Activated naive CD8-positive, alpha-beta T cell treated with anti-CD3 and anti-CD28 coated beads for 36 hours (primary cell): ENCODE data around the gene YAF2. TPM values are rescaled to one million over a fixed set of nuclear protein-coding genes. Genes with fewer than 3 reads are reported as not detected.

ENCODE experiments used
- DNase-seq: peaks from one replicate; pipeline ENCODE4 v3.0.0; 2021
- H3K27ac Mint-ChIP-seq: one replicate; pipeline ENCODE4 v1.8.0; 2022; ENCODE audit warnings: mild to moderate bottlenecking, moderate library complexity, mixed read lengths
- H3K27me3 Mint-ChIP-seq: one replicate; pipeline ENCODE4 v1.8.0; 2022; ENCODE audit warnings: mild to moderate bottlenecking, mixed read lengths
- H3K36me3 Mint-ChIP-seq: one replicate; pipeline ENCODE4 v1.8.0; 2021; ENCODE audit warnings: mild to moderate bottlenecking, mixed read lengths
- H3K4me1 Mint-ChIP-seq: one replicate; pipeline ENCODE4 v1.8.0; 2021; ENCODE audit warnings: mixed read lengths
- H3K4me3 Mint-ChIP-seq: one replicate; pipeline ENCODE4 v1.8.0; 2022; ENCODE audit warnings: mild to moderate bottlenecking, moderate library complexity, mixed read lengths
- H3K9me3 Mint-ChIP-seq: one replicate; pipeline ENCODE4 v1.8.0; 2022; ENCODE audit warnings: mixed read lengths
- total RNA-seq, 2 experiments: library from RNA; stranded (reverse); gene quantifications; one replicate each; pipeline ENCODE4 v1.2.3, GENCODE V29; 2021

The YAF2 gene
- total RNA-seq, 2 experiments from 2014 or later = 27.5 to 36.3 TPM

DNA sequence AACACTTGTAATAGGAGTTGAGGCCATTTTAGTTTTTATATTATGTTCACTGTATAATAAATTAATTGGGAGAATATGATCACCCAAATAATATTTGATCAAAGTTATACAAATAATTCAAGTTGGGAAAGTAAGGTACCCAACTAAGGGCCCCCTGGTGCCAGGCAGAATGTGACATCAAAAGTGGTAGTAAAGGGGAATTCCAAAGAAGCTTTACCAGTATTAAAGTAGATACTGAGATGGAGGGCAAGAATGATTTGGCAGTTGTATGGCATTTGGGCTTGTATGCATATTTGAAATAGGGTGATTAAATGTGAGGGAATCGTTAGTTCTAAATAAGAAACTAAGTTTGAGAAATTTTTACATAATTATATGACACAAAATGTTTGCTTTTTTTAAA lies 111.1 kb downstream of the YAF2 start:
- H3K4me3 Mint-ChIP-seq = no peak overlapping the region
- no peaks in the 10 kb centered on the region for H3K27me3 Mint-ChIP-seq
- peaks cover 25% of the 10 kb centered on the region for H3K4me1 Mint-ChIP-seq
- no peak overlapping the region for H3K27ac Mint-ChIP-seq
- no peak for DNase-seq
- no peaks in the 10 kb centered on the region for H3K9me3 Mint-ChIP-seq
- peaks cover 1% of the 10 kb centered on the region for H3K36me3 Mint-ChIP-seq

DNA sequence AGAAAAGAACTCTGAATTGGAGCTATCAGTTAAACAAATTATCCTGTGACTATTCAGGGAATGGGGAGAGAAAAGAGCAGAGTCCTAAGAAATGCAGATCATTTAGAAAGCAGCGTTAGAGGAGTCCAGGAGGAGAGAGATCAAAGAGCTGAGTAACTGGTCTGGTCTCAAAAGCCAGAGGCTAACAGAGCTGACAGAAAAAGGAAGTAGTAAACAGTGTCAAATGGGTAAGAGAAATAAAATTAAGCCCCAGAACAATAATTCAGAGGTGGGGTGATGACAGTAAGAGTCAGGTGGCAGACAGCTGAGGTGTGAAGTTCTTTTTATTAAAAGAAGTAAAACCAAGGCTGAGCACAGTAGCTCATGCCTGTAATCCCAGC lies 112.7 kb downstream of the YAF2 start:
- Mint-ChIP-seq H3K27me3 (no peaks in the 10 kb centered on the region), H3K9me3 (no peaks in the 10 kb centered on the region), H3K36me3 (peaks cover 6% of the 10 kb centered on the region), H3K4me1 (peaks cover 16% of the 10 kb centered on the region), H3K4me3 (no peak overlapping the region), H3K27ac (no peak overlapping the region)
- no peak for DNase-seq

DNA sequence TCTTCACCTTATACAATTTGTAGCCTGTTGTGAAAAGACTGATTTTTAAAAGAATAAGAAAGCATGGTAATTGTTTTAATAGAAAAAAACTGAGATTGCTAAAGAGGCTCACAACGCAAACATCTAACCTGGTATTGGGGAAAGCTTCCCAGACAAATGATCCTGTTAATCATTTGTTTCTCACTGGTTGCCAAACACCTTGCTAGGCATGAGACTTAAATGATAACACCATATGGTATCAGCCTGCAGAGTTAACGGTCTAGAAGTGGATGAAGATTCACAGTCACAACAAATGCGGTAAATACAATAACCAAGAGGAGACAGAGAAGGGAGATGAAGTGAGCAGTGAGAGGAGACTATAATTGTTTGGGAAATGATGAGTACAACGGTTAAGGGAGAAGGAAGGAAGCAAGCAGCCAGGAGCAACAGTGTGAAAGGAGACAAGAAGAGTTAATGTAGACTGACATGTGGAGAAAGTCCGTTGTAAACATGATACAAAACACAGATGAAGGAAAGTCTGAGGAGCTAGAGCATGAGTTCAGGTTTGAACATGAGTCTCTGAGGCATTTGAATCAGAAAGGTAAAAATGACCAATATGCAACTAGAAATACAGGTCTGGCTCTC lies 113.2 kb downstream of the YAF2 start:
- no peak for DNase-seq
- no peaks in the 10 kb centered on the region for H3K27me3 Mint-ChIP-seq
- no peaks in the 10 kb centered on the region for H3K9me3 Mint-ChIP-seq
- H3K4me3 Mint-ChIP-seq = no peak overlapping the region
- peaks cover 9% of the 10 kb centered on the region for H3K36me3 Mint-ChIP-seq
- H3K4me1 Mint-ChIP-seq = peaks cover 12% of the 10 kb centered on the region
- no peak overlapping the region for H3K27ac Mint-ChIP-seq

DNA sequence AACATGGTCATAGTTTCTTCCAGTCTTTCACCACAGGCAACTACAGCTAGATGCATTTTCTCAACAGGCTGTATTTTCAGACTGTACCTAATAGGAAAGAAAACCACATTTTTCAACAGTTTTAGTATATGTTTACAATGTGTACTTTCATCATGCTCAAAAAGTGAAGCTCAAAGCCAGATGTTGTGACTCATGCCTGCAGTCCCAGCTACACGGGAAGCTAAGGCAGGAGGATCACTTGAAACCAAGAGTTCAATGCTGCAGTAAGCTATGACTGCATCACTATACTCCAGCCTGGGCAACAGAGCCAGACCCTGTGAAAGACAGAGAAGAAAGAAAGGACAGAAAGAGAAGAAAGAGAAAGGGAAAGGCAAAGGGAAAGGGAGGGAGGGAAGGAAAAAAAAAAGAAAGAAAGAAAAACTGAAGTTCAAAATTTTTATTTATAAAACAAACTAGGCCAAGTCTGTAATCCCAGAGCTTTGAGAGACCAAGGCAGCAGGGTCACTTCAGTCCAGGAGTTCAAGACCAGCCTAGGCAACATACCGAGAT lies 118.9 kb downstream of the YAF2 start:
- no peaks in the 10 kb centered on the region for H3K27me3 Mint-ChIP-seq
- no peak for DNase-seq
- H3K4me1 Mint-ChIP-seq = peaks cover 6% of the 10 kb centered on the region
- H3K4me3 Mint-ChIP-seq = no peak overlapping the region
- H3K9me3 Mint-ChIP-seq = peaks cover 8% of the 10 kb centered on the region
- peaks cover 42% of the 10 kb centered on the region for H3K36me3 Mint-ChIP-seq
- H3K27ac Mint-ChIP-seq = no peak overlapping the region

DNA sequence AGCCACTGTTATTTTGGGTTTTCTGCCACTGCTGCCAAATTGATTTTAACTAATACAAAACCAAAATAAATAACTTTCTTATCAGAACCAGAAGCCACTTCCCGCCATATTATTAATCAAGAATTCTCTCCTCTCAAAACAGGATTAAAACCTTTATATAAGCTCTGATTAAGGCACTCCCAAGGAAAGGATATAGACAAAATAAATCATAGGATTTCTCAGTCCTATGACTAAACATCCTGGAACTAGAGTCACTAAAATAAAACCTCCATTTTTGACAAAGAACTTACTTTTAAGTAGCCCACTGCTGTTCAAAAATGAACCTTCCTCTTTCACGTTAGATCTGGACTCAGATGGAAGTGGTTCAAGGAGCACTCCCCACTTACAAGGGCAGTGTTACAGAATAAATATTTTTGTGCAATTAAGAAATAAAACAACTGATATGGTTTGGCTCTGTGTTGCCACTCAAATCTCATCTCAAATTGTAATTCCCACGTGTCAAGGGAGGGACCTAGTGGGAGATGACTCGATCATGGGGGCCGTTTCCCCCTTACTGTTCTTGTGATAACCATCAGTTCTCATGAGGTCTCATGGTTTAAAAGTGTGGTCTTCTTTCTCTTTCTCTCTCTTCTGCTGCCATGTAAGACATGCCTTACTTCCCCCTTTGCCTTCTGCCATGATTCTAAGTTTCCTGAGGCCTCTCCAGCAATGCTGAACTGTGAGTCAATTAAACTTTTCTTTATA lies 119.7 kb downstream of the YAF2 start:
- Mint-ChIP-seq H3K27me3 (no peaks in the 10 kb centered on the region), H3K9me3 (peaks cover 12% of the 10 kb centered on the region), H3K4me1 (peaks cover 6% of the 10 kb centered on the region), H3K27ac (no peak overlapping the region), H3K36me3 (peaks cover 50% of the 10 kb centered on the region), H3K4me3 (no peak overlapping the region)
- DNase-seq = no peak

DNA sequence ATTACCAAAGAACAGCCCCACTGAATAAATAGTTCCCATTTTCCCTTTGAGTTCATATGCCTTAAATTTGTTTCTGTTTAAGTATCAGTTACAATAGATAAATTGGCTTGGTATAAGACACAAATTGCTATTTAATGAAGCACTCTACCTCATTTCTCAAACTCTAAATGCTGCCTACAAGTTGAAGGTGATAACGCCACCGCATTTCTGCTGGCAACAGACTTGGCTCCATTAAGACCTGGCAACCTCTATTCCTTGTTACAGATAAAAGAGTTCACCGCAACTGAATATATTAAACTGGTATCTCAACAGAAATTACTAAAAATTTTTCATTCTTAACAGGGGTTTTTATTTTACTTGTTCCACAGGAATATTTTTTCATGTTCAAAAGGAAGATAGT lies 129.0 kb downstream of the YAF2 start:
- Mint-ChIP-seq H3K27ac (no peak overlapping the region), H3K27me3 (no peaks in the 10 kb centered on the region), H3K4me3 (no peak overlapping the region), H3K4me1 (no peaks in the 10 kb centered on the region), H3K9me3 (peaks cover 9% of the 10 kb centered on the region), H3K36me3 (peaks cover 37% of the 10 kb centered on the region)
- DNase-seq = no peak

Other genes starting within 250 kb of the YAF2 start
- 1 to 10 TPM; 7.0 to 7.1 TPM for gene GXYLT1, start 93.4 kb downstream of the YAF2 start, total RNA-seq
- 10 to 100 TPM; 74.2 to 78.3 TPM for gene ZCRB1, start 87.8 kb upstream of the YAF2 start, total RNA-seq
- gene PPHLN1, start 87.9 kb upstream of the YAF2 start, total RNA-seq = 10 to 100 TPM; 81.2 to 81.6 TPM